H9 (cell line): Measurements from ENCODE around the gene VPS13C. TPM values are rescaled to one million over a fixed set of nuclear protein-coding genes. Genes with fewer than 3 reads are reported as not detected.
A peak's percentile ranks its signal among the peaks of the same experiment; 100 is the strongest.

Source experiments
- DNase-seq: peaks from one replicate; pipeline ENCODE4 v3.0.0-alpha.2; 2017
- H2AFZ ChIP-seq: one replicate; pipeline ENCODE4 v1.6.1; 2013; ENCODE audit warnings: mild to moderate bottlenecking, low read length, control low read depth, moderate library complexity
- H2AK5ac ChIP-seq: 2 replicates; pipeline ENCODE4 v1.6.1; 2013; ENCODE audit warnings: low read length, control low read depth, mixed read lengths; ENCODE audit not compliant: insufficient read length
- H2BK120ac ChIP-seq: one replicate; pipeline ENCODE4 v1.6.1; 2013; ENCODE audit warnings: low read depth, mild to moderate bottlenecking, low read length, control low read depth, inconsistent platforms; ENCODE audit not compliant: poor library complexity, severe bottlenecking
- H2BK12ac ChIP-seq: 2 replicates; pipeline ENCODE4 v1.6.1; 2013; ENCODE audit warnings: low read length, control low read depth, mixed read lengths, low read depth; ENCODE audit not compliant: insufficient read length
- H2BK15ac ChIP-seq: 2 replicates; pipeline ENCODE4 v1.6.1; 2013; ENCODE audit warnings: low read depth, low read length, control low read depth
- H2BK20ac ChIP-seq: one replicate; pipeline ENCODE4 v1.6.1; 2013; ENCODE audit warnings: low read depth, mild to moderate bottlenecking, low read length, control low read depth, inconsistent platforms; ENCODE audit not compliant: poor library complexity, severe bottlenecking
- H2BK5ac ChIP-seq: 2 replicates; pipeline ENCODE4 v1.6.1; 2013; ENCODE audit warnings: low read length, control low read depth, mixed read lengths; ENCODE audit not compliant: insufficient read length
- H3K14ac ChIP-seq: 2 replicates; pipeline ENCODE4 v1.6.1; 2013; ENCODE audit warnings: low read length, control low read depth; ENCODE audit not compliant: insufficient read depth
- H3K18ac ChIP-seq: 2 replicates; pipeline ENCODE4 v1.6.1; 2013; ENCODE audit warnings: low read depth, mild to moderate bottlenecking, mixed read lengths, low read length, control low read depth; ENCODE audit not compliant: insufficient read length
- H3K23ac ChIP-seq: 2 replicates; pipeline ENCODE4 v1.6.1; 2013; ENCODE audit warnings: low read length, control low read depth, mixed read lengths, low read depth; ENCODE audit not compliant: insufficient read length
- H3K23me2 ChIP-seq: 2 replicates; pipeline ENCODE4 v1.6.1; 2013; ENCODE audit warnings: low read depth, mild to moderate bottlenecking, mixed read lengths, low read length, control low read depth; ENCODE audit not compliant: insufficient read length, poor library complexity, severe bottlenecking
- H3K27ac ChIP-seq: 2 replicates; pipeline ENCODE4 v1.5.1; 2013; ENCODE audit warnings: low read length, control low read depth, mixed read lengths, low read depth; ENCODE audit not compliant: insufficient read length
- H3K27me3 ChIP-seq: 2 replicates; pipeline ENCODE4 v1.6.1; 2013; ENCODE audit warnings: low read length, control low read depth, inconsistent platforms; ENCODE audit not compliant: insufficient read depth
- H3K4ac ChIP-seq: 2 replicates; pipeline ENCODE4 v1.6.1; 2013; ENCODE audit warnings: low read depth, mild to moderate bottlenecking, control low read depth, inconsistent platforms, low read length, moderate library complexity
- H3K4me1 ChIP-seq: 2 replicates; pipeline ENCODE4 v1.6.1; 2013; ENCODE audit warnings: low read length, control low read depth, inconsistent platforms; ENCODE audit not compliant: insufficient read depth
- H3K4me2 ChIP-seq: 2 replicates; pipeline ENCODE4 v1.6.1; 2013; ENCODE audit warnings: low read length, control low read depth, mixed read lengths; ENCODE audit not compliant: insufficient read length, insufficient read depth
- H3K56ac ChIP-seq: 2 replicates; pipeline ENCODE4 v1.6.1; 2013; ENCODE audit warnings: low read depth, mild to moderate bottlenecking, mixed read lengths, low read length, control low read depth; ENCODE audit not compliant: insufficient read length
- H3K79me1 ChIP-seq: 2 replicates; pipeline ENCODE4 v1.6.1; 2013; ENCODE audit warnings: low read depth, mild to moderate bottlenecking, moderate library complexity, low read length, control low read depth, inconsistent platforms; ENCODE audit not compliant: insufficient read depth, poor library complexity, severe bottlenecking
- H3K79me2 ChIP-seq: 2 replicates; pipeline ENCODE4 v1.6.1; 2013; ENCODE audit warnings: low read length, control low read depth, inconsistent platforms; ENCODE audit not compliant: insufficient read depth
- H3K9ac ChIP-seq: 2 replicates; pipeline ENCODE4 v1.6.1; 2013; ENCODE audit warnings: low read length, control low read depth, mixed read lengths; ENCODE audit not compliant: insufficient read length; ENCODE audit errors: extremely low read depth
- H3K9me3 ChIP-seq: one replicate; pipeline ENCODE4 v1.6.1; 2013; ENCODE audit warnings: low read depth, low read length, inconsistent platforms; ENCODE audit not compliant: control insufficient read depth
- H3T11ph ChIP-seq: one replicate; pipeline ENCODE4 v1.6.1; 2013; ENCODE audit warnings: mild to moderate bottlenecking, low read length, control low read depth, inconsistent platforms
- H4K20me1 ChIP-seq: one replicate; pipeline ENCODE4 v1.6.1; 2013; ENCODE audit not compliant: control insufficient read depth, insufficient read length, insufficient read depth
- H4K5ac ChIP-seq: 2 replicates; pipeline ENCODE4 v1.6.1; 2013; ENCODE audit warnings: low read depth, mild to moderate bottlenecking, mixed read lengths, low read length, control low read depth; ENCODE audit not compliant: insufficient read length
- H4K8ac ChIP-seq: replicated peaks from 2 replicates; pipeline ENCODE4 v1.6.1; 2013; ENCODE audit warnings: low read length, control low read depth, mixed read lengths, low read depth; ENCODE audit not compliant: insufficient read length
- H4K91ac ChIP-seq: 2 replicates; pipeline ENCODE4 v1.6.1; 2013; ENCODE audit warnings: low read depth, mild to moderate bottlenecking, moderate library complexity, mixed read lengths, low read length, control low read depth; ENCODE audit not compliant: insufficient read length
- H3K27ac Mint-ChIP-seq, 3 experiments: 2 replicates in 2 of 3; 3 replicates in 1 of 3; pipeline ENCODE4 v1.8.0; 2020 to 2021; ENCODE audit warnings: mixed read lengths in 3 of 3, mild to moderate bottlenecking in 1 of 3, moderate library complexity in 1 of 3
- H3K27me3 Mint-ChIP-seq: 2 replicates; pipeline ENCODE4 v1.8.0; 2021; ENCODE audit warnings: low read depth, mild to moderate bottlenecking, moderate library complexity, mixed read lengths
- H3K36me3 Mint-ChIP-seq, 3 experiments: 2 replicates in 2 of 3; 3 replicates in 1 of 3; pipeline ENCODE4 v1.8.0; 2020 to 2021; ENCODE audit warnings: low read depth in 3 of 3, mixed read lengths in 3 of 3; ENCODE audit not compliant: insufficient read depth in 1 of 3
- H3K4me1 Mint-ChIP-seq, 2 experiments: 2 replicates each; pipeline ENCODE4 v1.8.0; 2020; ENCODE audit warnings: mixed read lengths in 2 of 2
- H3K4me3 Mint-ChIP-seq, 2 experiments: 2 replicates in 1 of 2; 3 replicates in 1 of 2; pipeline ENCODE4 v1.8.0; 2020 to 2021; ENCODE audit warnings: mild to moderate bottlenecking in 2 of 2, mixed read lengths in 2 of 2, moderate library complexity in 1 of 2
- H3K9me3 Mint-ChIP-seq, 2 experiments: 2 replicates in 1 of 2; 3 replicates in 1 of 2; pipeline ENCODE4 v1.8.0; 2020; ENCODE audit warnings: mild to moderate bottlenecking in 2 of 2, mixed read lengths in 2 of 2, moderate library complexity in 1 of 2
- WGBS: extraction: QIAGEN DNeasy Blood & Tissue Kit; methylation state at CpG from one replicate; pipeline ENCODE4 v1.1.7; 2013; ENCODE audit warnings: missing lambda C conversion rate, low lambda C conversion rate, mixed read lengths; ENCODE audit not compliant: insufficient read length; ENCODE audit errors: extremely low coverage; 5-methylcytosine and 5-hydroxymethylcytosine counted together
- total RNA-seq: library from RNA; stranded (reverse); gene quantifications from 2 replicates; pipeline ENCODE4 v1.2.1, GENCODE V29; 2021
- TF ChIP-seq, protein P1 (sequence below): fragments of 200-600 bp; sonication (generic); conservative IDR thresholded peaks from 3 replicates; pipeline ENCODE4 v1.8.0; 2021; ENCODE audit warnings: antibody characterized with exemption, mild to moderate bottlenecking

The VPS13C gene
- total RNA-seq, 1 experiment from 2014 or later: 14.2 TPM

DNA sequence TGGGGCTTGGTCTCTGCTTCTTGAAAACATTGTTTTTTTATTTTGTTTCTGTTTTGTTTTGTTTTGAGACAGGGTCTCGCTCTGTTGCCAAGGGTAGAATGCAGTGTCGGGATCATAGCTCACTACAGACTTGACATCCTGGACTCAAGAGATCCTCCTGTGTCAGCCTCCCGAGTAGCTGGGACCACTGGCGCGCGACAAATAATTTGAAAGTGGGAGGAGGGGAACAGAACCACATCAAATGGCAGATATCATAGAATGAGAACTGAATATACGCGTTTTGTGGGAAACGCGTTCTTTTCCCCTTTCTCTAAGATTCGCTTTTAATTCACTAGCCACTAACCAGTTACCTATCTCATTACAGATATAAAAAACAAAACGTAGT is 641 bp upstream of the VPS13C start:
- H2BK20ac ChIP-seq: no peak overlapping the region
- no peak overlapping the region for H2BK12ac ChIP-seq
- no peaks in the 10 kb centered on the region; the same call in 1 of the 2 replicates for H3K27me3 ChIP-seq
- H3K36me3 Mint-ChIP-seq: no peaks in the 10 kb centered on the region
- H2AK5ac ChIP-seq: no peak overlapping the region
- DNase-seq: no peak
- no peaks in the 10 kb centered on the region for H3K9me3 ChIP-seq
- peak overlapping the region; percentile 68 for H3K4me2 ChIP-seq
- H3K27ac ChIP-seq: no peak overlapping the region
- no peak overlapping the region for H3T11ph ChIP-seq
- no peaks in the 10 kb centered on the region for H4K20me1 ChIP-seq
- H4K8ac ChIP-seq: no peak overlapping the region
- no peaks in the 10 kb centered on the region for H3K79me2 ChIP-seq
- peak overlapping the region; percentile 84 to 87 for H3K4me3 Mint-ChIP-seq
- peaks cover 4 to 10% of the 10 kb centered on the region in 2 experiments for H3K4me1 Mint-ChIP-seq
- no CpG with 5 or more reads among the region's 12 CpGs for WGBS
- no peak overlapping the region for H3K23ac ChIP-seq
- H4K91ac ChIP-seq: no peak overlapping the region
- no peak overlapping the region for H2BK15ac ChIP-seq
- H3K9me3 Mint-ChIP-seq: no peaks in the 10 kb centered on the region
- H3K4ac ChIP-seq: no peak overlapping the region
- no peak overlapping the region for H3K56ac ChIP-seq
- TF ChIP-seq, protein P1, sequence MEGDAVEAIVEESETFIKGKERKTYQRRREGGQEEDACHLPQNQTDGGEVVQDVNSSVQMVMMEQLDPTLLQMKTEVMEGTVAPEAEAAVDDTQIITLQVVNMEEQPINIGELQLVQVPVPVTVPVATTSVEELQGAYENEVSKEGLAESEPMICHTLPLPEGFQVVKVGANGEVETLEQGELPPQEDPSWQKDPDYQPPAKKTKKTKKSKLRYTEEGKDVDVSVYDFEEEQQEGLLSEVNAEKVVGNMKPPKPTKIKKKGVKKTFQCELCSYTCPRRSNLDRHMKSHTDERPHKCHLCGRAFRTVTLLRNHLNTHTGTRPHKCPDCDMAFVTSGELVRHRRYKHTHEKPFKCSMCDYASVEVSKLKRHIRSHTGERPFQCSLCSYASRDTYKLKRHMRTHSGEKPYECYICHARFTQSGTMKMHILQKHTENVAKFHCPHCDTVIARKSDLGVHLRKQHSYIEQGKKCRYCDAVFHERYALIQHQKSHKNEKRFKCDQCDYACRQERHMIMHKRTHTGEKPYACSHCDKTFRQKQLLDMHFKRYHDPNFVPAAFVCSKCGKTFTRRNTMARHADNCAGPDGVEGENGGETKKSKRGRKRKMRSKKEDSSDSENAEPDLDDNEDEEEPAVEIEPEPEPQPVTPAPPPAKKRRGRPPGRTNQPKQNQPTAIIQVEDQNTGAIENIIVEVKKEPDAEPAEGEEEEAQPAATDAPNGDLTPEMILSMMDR: no peak
- no peak overlapping the region for H3K18ac ChIP-seq
- H3K27me3 Mint-ChIP-seq: peaks cover 60% of the 10 kb centered on the region
- peak overlapping the region; percentile 40 for H2AFZ ChIP-seq
- no peak overlapping the region for H4K5ac ChIP-seq
- H3K79me1 ChIP-seq: no peaks in the 10 kb centered on the region
- H3K14ac ChIP-seq: no peak overlapping the region
- no peak overlapping the region for H3K9ac ChIP-seq
- no peak overlapping the region for H2BK5ac ChIP-seq
- H3K27ac Mint-ChIP-seq: peak overlapping the region in 1 of 3 experiments; percentile 88; a peak in 2 of 7 replicates
- H2BK120ac ChIP-seq: no peak overlapping the region
- H3K23me2 ChIP-seq: peaks cover 5% of the 10 kb centered on the region
- no peaks in the 10 kb centered on the region for H3K4me1 ChIP-seq
